Osteocyte (in vitro differentiated cells): ENCODE measurements around the gene GALNT2. TPM values are rescaled to one million over a fixed set of nuclear protein-coding genes. Genes with fewer than 3 reads are reported as not detected.

Source experiments
- DNase-seq: peaks from one replicate; pipeline ENCODE4 v3.0.0; 2021; ENCODE audit warnings: mixed read lengths; ENCODE audit not compliant: unreplicated experiment; ENCODE audit errors: extremely low spot score
- H3K27ac Mint-ChIP-seq: one replicate; pipeline ENCODE4 v1.8.0; 2021; ENCODE audit warnings: mild to moderate bottlenecking, mixed read lengths; ENCODE audit not compliant: unreplicated experiment
- H3K27me3 Mint-ChIP-seq: one replicate; pipeline ENCODE4 v1.8.0; 2021; ENCODE audit warnings: mixed read lengths; ENCODE audit not compliant: unreplicated experiment
- H3K36me3 Mint-ChIP-seq: one replicate; pipeline ENCODE4 v1.8.0; 2021; ENCODE audit warnings: mixed read lengths; ENCODE audit not compliant: unreplicated experiment
- H3K4me1 Mint-ChIP-seq: one replicate; pipeline ENCODE4 v1.8.0; 2021; ENCODE audit warnings: mixed read lengths; ENCODE audit not compliant: unreplicated experiment
- H3K4me3 Mint-ChIP-seq: one replicate; pipeline ENCODE4 v1.8.0; 2021; ENCODE audit warnings: mild to moderate bottlenecking, moderate library complexity, mixed read lengths; ENCODE audit not compliant: unreplicated experiment
- H3K9me3 Mint-ChIP-seq: one replicate; pipeline ENCODE4 v1.8.0; 2021; ENCODE audit warnings: mixed read lengths; ENCODE audit not compliant: unreplicated experiment
- total RNA-seq: library from RNA; stranded (reverse); gene quantifications from 2 replicates; pipeline ENCODE4 v1.2.1, GENCODE V29; 2021
- TF ChIP-seq, protein P1 (sequence below): fragments of 200-600 bp; sonication (generic); IDR thresholded peaks from 2 replicates; pipeline ENCODE4 v1.5.0; 2021; ENCODE audit warnings: antibody characterized with exemption, mild to moderate bottlenecking, moderate library complexity

GALNT2 gene
- total RNA-seq, 1 donor from 2014 or later = 149 TPM

DNA sequence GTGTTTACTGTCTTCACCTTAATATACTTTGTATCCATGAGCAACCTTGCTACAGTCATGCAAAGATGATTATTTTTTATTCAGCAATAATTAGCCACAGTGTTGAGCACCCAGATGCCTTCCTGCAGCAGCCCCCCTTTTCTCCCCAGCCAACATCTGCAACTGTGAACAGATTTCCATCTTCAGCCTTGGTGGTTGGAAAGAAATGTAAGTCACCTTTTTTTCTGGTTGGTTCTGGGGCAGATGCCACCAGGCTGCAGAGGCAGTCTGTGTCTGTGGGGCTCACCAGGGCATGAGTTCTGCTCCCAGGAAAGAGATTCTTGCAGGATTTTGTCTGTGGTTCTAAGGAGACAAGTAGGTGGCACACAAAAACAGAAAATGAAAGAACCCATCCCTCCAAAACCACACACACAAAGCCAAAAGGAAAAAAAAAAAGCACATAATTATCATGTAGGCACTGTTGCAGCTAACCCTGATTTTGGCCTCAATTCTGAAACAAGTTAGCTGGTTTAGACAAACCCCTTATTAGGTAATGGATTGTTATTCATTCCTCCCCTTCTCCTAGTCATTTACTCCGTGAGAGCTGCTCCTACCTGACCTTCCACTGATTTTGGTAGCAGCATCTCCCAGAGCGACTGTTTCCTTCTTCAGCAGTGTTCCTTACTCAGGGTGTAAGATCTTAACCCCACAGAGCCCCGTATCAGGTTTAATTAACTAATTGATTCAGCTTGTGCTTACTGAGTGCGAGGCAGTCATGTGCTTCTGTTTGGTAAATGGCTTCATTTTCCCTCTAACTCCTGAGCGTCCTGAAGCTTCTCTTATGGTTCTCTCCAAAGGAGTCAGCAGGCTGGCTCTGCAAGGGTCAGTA lies 36.5 kb downstream of the GALNT2 start:
- peaks cover 67% of the 10 kb centered on the region for H3K4me1 Mint-ChIP-seq
- H3K27me3 Mint-ChIP-seq = no peaks in the 10 kb centered on the region
- H3K36me3 Mint-ChIP-seq = no peaks in the 10 kb centered on the region
- no peaks in the 10 kb centered on the region for H3K9me3 Mint-ChIP-seq
- DNase-seq = no peak
- H3K27ac Mint-ChIP-seq = peak overlapping the region; percentile 87
- H3K4me3 Mint-ChIP-seq = no peak overlapping the region
- TF ChIP-seq, protein P1, sequence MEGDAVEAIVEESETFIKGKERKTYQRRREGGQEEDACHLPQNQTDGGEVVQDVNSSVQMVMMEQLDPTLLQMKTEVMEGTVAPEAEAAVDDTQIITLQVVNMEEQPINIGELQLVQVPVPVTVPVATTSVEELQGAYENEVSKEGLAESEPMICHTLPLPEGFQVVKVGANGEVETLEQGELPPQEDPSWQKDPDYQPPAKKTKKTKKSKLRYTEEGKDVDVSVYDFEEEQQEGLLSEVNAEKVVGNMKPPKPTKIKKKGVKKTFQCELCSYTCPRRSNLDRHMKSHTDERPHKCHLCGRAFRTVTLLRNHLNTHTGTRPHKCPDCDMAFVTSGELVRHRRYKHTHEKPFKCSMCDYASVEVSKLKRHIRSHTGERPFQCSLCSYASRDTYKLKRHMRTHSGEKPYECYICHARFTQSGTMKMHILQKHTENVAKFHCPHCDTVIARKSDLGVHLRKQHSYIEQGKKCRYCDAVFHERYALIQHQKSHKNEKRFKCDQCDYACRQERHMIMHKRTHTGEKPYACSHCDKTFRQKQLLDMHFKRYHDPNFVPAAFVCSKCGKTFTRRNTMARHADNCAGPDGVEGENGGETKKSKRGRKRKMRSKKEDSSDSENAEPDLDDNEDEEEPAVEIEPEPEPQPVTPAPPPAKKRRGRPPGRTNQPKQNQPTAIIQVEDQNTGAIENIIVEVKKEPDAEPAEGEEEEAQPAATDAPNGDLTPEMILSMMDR = no peak

DNA sequence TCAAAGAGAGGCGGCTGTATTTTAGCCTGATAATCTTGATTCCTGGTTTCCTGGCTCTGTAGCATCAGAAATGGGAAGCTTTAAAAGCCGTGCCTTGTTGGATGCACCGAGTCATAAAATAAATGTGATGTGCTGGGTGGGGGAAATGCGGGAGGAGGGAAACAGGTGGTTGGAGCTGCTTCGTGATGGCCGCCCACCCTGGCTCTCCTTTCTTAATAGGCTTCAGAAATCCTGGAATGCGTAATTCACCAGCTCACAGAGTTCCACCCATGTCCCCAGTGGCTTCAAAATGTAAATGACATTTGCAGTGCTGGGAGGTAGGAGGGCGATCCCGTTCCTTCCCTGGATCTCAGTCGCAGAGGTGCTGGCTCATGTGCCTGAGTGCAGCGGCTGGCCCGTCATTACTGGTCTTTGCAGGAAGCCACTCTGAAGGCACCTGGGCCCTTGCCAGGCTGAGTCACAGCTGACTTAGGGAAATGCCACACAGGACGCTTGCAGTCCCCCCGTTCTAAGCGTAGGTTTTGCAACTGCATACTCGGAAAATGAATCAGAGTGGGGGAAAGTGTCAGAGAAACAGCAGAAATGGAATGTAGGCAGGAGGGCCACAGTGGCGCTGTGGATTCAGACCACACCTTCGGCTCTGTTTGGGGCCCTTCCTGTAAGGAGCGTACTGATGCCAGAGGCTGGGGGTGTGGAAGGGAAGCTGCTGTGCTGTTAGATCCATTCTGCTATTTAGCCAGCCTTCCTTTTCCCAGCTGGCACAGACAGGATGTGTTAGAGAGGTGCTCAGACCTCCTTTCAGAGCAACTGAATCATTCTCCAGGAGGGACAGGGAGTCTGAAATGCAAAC lies 37.6 kb downstream of the GALNT2 start:
- H3K27ac Mint-ChIP-seq = peak overlapping the region; percentile 87
- TF ChIP-seq, protein P1 = peak; percentile 13
- peak; percentile 92 for DNase-seq
- no peaks in the 10 kb centered on the region for H3K36me3 Mint-ChIP-seq
- H3K9me3 Mint-ChIP-seq = no peaks in the 10 kb centered on the region
- peak overlapping the region; percentile 51 for H3K4me3 Mint-ChIP-seq
- H3K27me3 Mint-ChIP-seq = no peaks in the 10 kb centered on the region
- peaks cover 74% of the 10 kb centered on the region for H3K4me1 Mint-ChIP-seq

DNA sequence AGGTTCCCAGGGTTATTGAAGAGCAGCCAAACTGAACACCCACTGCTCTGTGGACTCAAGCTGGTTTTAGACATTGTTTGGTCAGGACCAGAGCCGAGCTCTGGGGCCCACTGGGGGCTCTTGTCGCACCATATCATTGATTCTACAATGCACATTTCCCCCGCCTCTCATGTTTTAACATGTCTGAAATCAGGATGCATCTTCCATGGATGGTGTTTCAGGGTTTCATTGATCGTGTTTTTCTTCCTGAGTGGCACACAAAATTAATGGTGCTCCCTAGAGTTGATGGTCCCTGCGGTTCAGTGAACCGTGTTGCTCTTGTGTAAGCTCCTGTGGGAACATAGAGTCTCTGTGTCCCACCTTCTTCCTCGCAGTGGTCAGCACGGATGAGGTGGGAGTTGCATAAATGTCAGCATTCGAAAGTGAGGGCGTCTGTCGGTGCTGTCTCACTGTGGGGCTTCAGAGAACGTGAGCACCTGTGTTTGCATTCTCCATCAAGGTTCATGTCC lies 38.3 kb downstream of the GALNT2 start:
- no peaks in the 10 kb centered on the region for H3K36me3 Mint-ChIP-seq
- H3K27me3 Mint-ChIP-seq = no peaks in the 10 kb centered on the region
- no peak for DNase-seq
- H3K4me3 Mint-ChIP-seq = peak overlapping the region; percentile 10
- no peaks in the 10 kb centered on the region for H3K9me3 Mint-ChIP-seq
- TF ChIP-seq, protein P1 = no peak
- H3K4me1 Mint-ChIP-seq = peaks cover 81% of the 10 kb centered on the region
- peak overlapping the region; percentile 87 for H3K27ac Mint-ChIP-seq

DNA sequence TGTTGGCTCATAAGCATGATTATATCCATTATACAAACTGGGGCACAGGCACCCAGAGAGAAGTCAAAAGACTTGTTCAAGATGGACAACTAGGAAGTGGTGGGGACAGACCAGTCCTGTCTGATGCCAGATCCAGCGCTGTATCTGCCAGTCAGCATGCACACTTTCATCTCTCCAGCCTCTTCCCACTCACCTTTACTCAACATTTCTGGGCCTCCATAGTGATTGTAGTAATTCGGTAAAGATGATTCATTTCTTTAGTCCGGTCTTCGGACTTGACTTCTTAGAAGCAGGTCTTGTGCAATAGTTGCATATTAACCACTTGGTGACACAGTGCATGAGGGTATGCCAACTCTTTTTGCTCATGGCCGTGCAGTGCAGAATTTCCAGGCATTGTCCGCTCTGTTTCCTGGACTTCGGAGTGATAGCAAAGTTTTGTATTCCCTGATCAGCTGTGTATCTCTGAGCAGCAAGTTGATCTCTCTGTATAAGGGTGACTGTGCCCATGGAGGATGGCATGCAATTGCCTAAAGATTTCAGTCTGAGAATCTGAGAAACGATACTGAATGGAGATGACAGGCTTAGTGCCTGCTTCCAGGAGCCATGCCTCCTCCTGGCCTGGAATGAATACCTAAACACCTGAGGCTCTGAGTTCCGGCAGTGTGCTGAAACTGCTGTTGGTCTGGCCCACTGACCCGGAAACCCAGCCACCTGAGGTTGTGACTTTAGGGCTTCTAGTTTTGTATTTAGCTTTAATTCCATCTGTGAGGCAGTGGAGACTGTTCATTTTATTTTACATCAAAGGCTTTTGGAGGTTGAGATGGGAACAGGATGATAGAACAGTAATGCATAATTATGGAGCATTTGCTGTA lies 39.0 kb downstream of the GALNT2 start:
- no peak for DNase-seq
- TF ChIP-seq, protein P1 = no peak
- peak overlapping the region; percentile 87 for H3K27ac Mint-ChIP-seq
- no peaks in the 10 kb centered on the region for H3K27me3 Mint-ChIP-seq
- H3K4me3 Mint-ChIP-seq = no peak overlapping the region
- no peaks in the 10 kb centered on the region for H3K9me3 Mint-ChIP-seq
- H3K36me3 Mint-ChIP-seq = no peaks in the 10 kb centered on the region
- H3K4me1 Mint-ChIP-seq = peaks cover 86% of the 10 kb centered on the region
